ENCODE measurements around the gene OR2F1. TPM values are rescaled to one million over a fixed set of nuclear protein-coding genes. Genes with fewer than 3 reads are reported as not detected.
A peak's percentile ranks its signal among the peaks of the same experiment; 100 is the strongest.

OR2F1 gene
- total RNA-seq, 1 experiment from 2014 or later: not detected

GRCh38 chr7:143938379-143939243, 16.0 kb upstream of the OR2F1 start:
- no TSS peak for BruUV-seq (replicated peaks)
- H3F3A ChIP-seq (ENCODE audit: insufficient read depth, low read depth): no peaks in the 10 kb centered on the region; the same call in 1 of the 2 replicates
- H3K4me3 ChIP-seq: no peak overlapping the region
- no peak overlapping the region for H3K27ac ChIP-seq
- DNase-seq: no peak
- no peaks in the 10 kb centered on the region for H3K9me3 ChIP-seq (ENCODE audit: insufficient read depth, low read depth)
- H4K20me1 ChIP-seq (ENCODE audit: insufficient read depth): no peaks in the 10 kb centered on the region
- H3K9me2 ChIP-seq (ENCODE audit: insufficient read depth): peaks cover 6% of the 10 kb centered on the region; the same call in 1 of the 2 replicates
- no peaks in the 10 kb centered on the region for H3K4me1 ChIP-seq (replicated peaks; ENCODE audit: insufficient read depth)
- no peak overlapping the region for H3K4me2 ChIP-seq
- no peaks in the 10 kb centered on the region for H3K27me3 ChIP-seq (ENCODE audit: insufficient read depth, low read depth)
- H3K36me3 ChIP-seq (ENCODE audit: low read depth): no peaks in the 10 kb centered on the region
- H2AFZ ChIP-seq: 0 out of 2 replicates have a peak overlapping the region, but pooled peaks have one; percentile 1
- CTCF ChIA-PET: no interaction called here
- intact Hi-C loops (cut with micrococcal nuclease; ENCODE audit: unreplicated experiment): no loop called here
- TF ChIP-seq CTCF (conservative IDR thresholded peaks at IDR 0.05) (no peak), EZH2 (IDR thresholded peaks at IDR 0.05; ENCODE audit: low read depth) (no peak)
- POLR2A ChIA-PET (ENCODE audit: unreplicated experiment): no interaction called here
- H3K79me2 ChIP-seq (ENCODE audit: low read depth): no peaks in the 10 kb centered on the region

GRCh38 chr7:143945423-143945822, 9.2 kb upstream of the OR2F1 start:
- Histone ChIP-seq H3K79me2 (ENCODE audit: low read depth) (no peaks in the 10 kb centered on the region), H3K9me2 (ENCODE audit: insufficient read depth) (no peaks in the 10 kb centered on the region), H3K9me3 (ENCODE audit: insufficient read depth, low read depth) (no peaks in the 10 kb centered on the region), H3K4me2 (no peak overlapping the region), H3K27ac (no peak overlapping the region), H3F3A (ENCODE audit: insufficient read depth, low read depth) (no peaks in the 10 kb centered on the region), H4K20me1 (ENCODE audit: insufficient read depth) (no peaks in the 10 kb centered on the region), H3K4me1 (replicated peaks; ENCODE audit: insufficient read depth) (no peaks in the 10 kb centered on the region), H3K36me3 (ENCODE audit: low read depth) (no peaks in the 10 kb centered on the region), H3K4me3 (no peak overlapping the region), H2AFZ (0 out of 2 replicates have a peak overlapping the region, but pooled peaks have one; percentile 7), H3K27me3 (ENCODE audit: insufficient read depth, low read depth) (no peaks in the 10 kb centered on the region)
- intact Hi-C loops (cut with micrococcal nuclease; ENCODE audit: unreplicated experiment): loop anchor here (2.0 to 10.0 kb wide), 2 partner anchors 17 to 49 kb away; no protein-coding TSS in a partner anchor
- no TSS peak for BruUV-seq (replicated peaks)
- TF ChIP-seq EZH2 (IDR thresholded peaks at IDR 0.05; ENCODE audit: low read depth) (no peak), CTCF (conservative IDR thresholded peaks at IDR 0.05) (no peak)
- CTCF ChIA-PET: no interaction called here
- POLR2A ChIA-PET (ENCODE audit: unreplicated experiment): no interaction called here
- no peak for DNase-seq

DNA sequence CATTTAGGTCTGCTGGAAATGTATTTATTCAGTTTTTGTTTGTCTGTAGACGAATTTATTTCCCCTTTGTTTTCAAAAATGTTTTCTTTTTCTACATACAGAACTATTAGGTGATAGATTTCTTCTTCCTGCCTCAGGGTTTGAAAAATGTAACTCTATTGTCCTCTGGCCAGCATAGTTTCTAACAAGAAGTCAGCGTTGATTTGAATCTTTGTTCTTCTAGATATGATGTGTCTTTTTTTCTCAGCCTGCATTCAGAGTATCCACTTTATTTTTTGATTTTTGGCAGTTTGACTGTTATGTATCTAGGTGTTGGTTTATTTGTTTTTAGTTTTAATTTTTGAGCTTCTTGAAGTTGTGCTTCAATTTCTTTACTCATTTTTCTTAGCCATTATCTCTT, 7.5 kb upstream of the OR2F1 start:
- H4K20me1 ChIP-seq (ENCODE audit: insufficient read depth): no peaks in the 10 kb centered on the region
- no peak overlapping the region for H3K4me3 ChIP-seq
- no peaks in the 10 kb centered on the region for H3K36me3 ChIP-seq (ENCODE audit: low read depth)
- no peak for DNase-seq
- ChIA-PET CTCF (no interaction called here), POLR2A (ENCODE audit: unreplicated experiment) (interaction anchor here (0.7 kb wide), 1 partner anchor 118 kb away, joined by 3 read pairs; no protein-coding TSS in a partner anchor)
- no peaks in the 10 kb centered on the region for H3K9me3 ChIP-seq (ENCODE audit: insufficient read depth, low read depth)
- H3K79me2 ChIP-seq (ENCODE audit: low read depth): no peaks in the 10 kb centered on the region
- no TSS peak for BruUV-seq (replicated peaks)
- intact Hi-C loops (cut with micrococcal nuclease; ENCODE audit: unreplicated experiment): loop anchor here (10.0 kb wide), 1 partner anchor 48 kb away; no protein-coding TSS in a partner anchor
- no peak overlapping the region for H3K4me2 ChIP-seq
- H3K9me2 ChIP-seq (ENCODE audit: insufficient read depth): no peaks in the 10 kb centered on the region
- no peaks in the 10 kb centered on the region for H3F3A ChIP-seq (ENCODE audit: insufficient read depth, low read depth)
- no peaks in the 10 kb centered on the region for H3K27me3 ChIP-seq (ENCODE audit: insufficient read depth, low read depth)
- TF ChIP-seq EZH2 (IDR thresholded peaks at IDR 0.05; ENCODE audit: low read depth): no peak
- TF ChIP-seq CTCF (conservative IDR thresholded peaks at IDR 0.05): no peak
- H3K4me1 ChIP-seq (replicated peaks; ENCODE audit: insufficient read depth): no peaks in the 10 kb centered on the region
- no peak overlapping the region for H2AFZ ChIP-seq
- H3K27ac ChIP-seq: no peak overlapping the region

All from PC-9 (cell line).